Smooth muscle cell (in vitro differentiated cells): Measurements from ENCODE around the gene SLC35G6. TPM values are rescaled to one million over a fixed set of nuclear protein-coding genes. Genes with fewer than 3 reads are reported as not detected.

Source experiments
- DNase-seq: peaks from one replicate; lab custom pipeline; 2025; ENCODE audit not compliant: unreplicated experiment; lab: John Stamatoyannopoulos, UW
- H2AFZ ChIP-seq: fragments of 200-600 bp; sonication (generic); 2 replicates; pipeline ENCODE4 v1.6.0; 2016; ENCODE audit warnings: antibody characterized with exemption, low read depth, mild to moderate bottlenecking
- H3F3A ChIP-seq: fragments of 200-600 bp; sonication (generic); 2 replicates; pipeline ENCODE4 v1.6.0; 2017; ENCODE audit warnings: antibody characterized with exemption, low read depth
- H3K27ac ChIP-seq: fragments of 200-600 bp; sonication (generic); 2 replicates; pipeline ENCODE4 v1.5.1; 2016; ENCODE audit warnings: low read depth, mild to moderate bottlenecking
- H3K27me3 ChIP-seq: fragments of 200-600 bp; sonication (generic); 2 replicates; pipeline ENCODE4 v1.6.1; 2016; ENCODE audit warnings: low read depth, mild to moderate bottlenecking
- H3K36me3 ChIP-seq: fragments of 200-600 bp; sonication (generic); 2 replicates; pipeline ENCODE4 v1.5.1; 2016; ENCODE audit warnings: low read depth
- H3K4me1 ChIP-seq: fragments of 200-600 bp; sonication (generic); 2 replicates; pipeline ENCODE4 v1.5.1; 2016; ENCODE audit warnings: low read depth
- H3K4me2 ChIP-seq: fragments of 200-600 bp; sonication (generic); 2 replicates; pipeline ENCODE4 v1.6.0; 2016; ENCODE audit warnings: mild to moderate bottlenecking
- H3K4me3 ChIP-seq: fragments of 200-600 bp; sonication (generic); 2 replicates; pipeline ENCODE4 v1.5.1; 2016; ENCODE audit warnings: mild to moderate bottlenecking
- H3K79me2 ChIP-seq: fragments of 200-600 bp; sonication (generic); 2 replicates; pipeline ENCODE4 v1.6.0; 2016; ENCODE audit warnings: low read depth, mild to moderate bottlenecking
- H3K9ac ChIP-seq: fragments of 200-600 bp; sonication (generic); 2 replicates; pipeline ENCODE4 v1.6.0; 2016; ENCODE audit warnings: low read depth
- H3K9me3 ChIP-seq: fragments of 200-600 bp; sonication (generic); replicated peaks from 2 replicates; pipeline ENCODE4 v1.5.1; 2016; ENCODE audit warnings: low read depth
- H4K20me1 ChIP-seq: fragments of 200-600 bp; sonication (generic); 2 replicates; pipeline ENCODE4 v1.6.0; 2016; ENCODE audit warnings: low read depth
- WGBS: methylation state at CpG from one replicate; pipeline ENCODE4 v1.1.7; 2016; ENCODE audit warnings: low lambda C conversion rate; 5-methylcytosine and 5-hydroxymethylcytosine counted together
- polyA plus RNA-seq: library from polyadenylated mRNA; unstranded; fragments of >200 nt; fragmentation: Nextera tagmentation; extraction: Ambion mirVana; gene quantifications from 2 replicates; pipeline ENCODE4 v1.2.1, GENCODE V29; 2016
- total RNA-seq: library from RNA; depleted of rRNA; stranded (reverse); fragments of >200 nt; gene quantifications from 2 replicates; pipeline ENCODE4 v1.2.3, GENCODE V29; 2014
- TF ChIP-seq, protein P1 (sequence below): fragments of 200-600 bp; sonication (generic); IDR thresholded peaks from 2 replicates; pipeline ENCODE4 v1.5.1; 2017; ENCODE audit warnings: borderline replicate concordance, mild to moderate bottlenecking, antibody characterized with exemption; ENCODE audit not compliant: insufficient read depth, poor library complexity, severe bottlenecking

Gene SLC35G6
- total and polyA plus RNA-seq, 2 experiments from 2014 or later: not detected

DNA sequence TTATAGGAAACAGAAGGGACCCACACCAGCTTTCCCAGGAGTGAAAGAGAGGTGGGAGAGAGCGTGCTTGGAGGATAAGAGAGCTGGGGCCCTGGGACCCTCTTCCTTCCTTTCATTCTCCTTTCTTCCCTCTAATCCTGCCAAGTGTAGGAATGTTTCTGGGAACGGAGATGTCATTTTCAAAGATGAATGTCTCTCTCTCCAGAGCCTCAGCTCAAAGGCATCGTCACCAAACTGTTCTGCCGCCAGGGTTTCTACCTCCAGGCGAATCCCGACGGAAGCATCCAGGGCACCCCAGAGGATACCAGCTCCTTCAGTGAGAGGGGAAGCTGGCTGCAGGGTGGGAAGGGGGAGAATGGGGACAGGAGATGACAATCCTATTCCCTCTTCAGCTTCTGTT is 40.0 kb upstream of the SLC35G6 start:
- H3K9ac ChIP-seq: no peak overlapping the region
- peak overlapping the region; percentile 88 for H3K4me2 ChIP-seq
- H2AFZ ChIP-seq: no peak overlapping the region
- H3K4me3 ChIP-seq: no peak overlapping the region
- H4K20me1 ChIP-seq: peaks cover 12% of the 10 kb centered on the region
- no peak overlapping the region for H3K27ac ChIP-seq
- TF ChIP-seq, protein P1, sequence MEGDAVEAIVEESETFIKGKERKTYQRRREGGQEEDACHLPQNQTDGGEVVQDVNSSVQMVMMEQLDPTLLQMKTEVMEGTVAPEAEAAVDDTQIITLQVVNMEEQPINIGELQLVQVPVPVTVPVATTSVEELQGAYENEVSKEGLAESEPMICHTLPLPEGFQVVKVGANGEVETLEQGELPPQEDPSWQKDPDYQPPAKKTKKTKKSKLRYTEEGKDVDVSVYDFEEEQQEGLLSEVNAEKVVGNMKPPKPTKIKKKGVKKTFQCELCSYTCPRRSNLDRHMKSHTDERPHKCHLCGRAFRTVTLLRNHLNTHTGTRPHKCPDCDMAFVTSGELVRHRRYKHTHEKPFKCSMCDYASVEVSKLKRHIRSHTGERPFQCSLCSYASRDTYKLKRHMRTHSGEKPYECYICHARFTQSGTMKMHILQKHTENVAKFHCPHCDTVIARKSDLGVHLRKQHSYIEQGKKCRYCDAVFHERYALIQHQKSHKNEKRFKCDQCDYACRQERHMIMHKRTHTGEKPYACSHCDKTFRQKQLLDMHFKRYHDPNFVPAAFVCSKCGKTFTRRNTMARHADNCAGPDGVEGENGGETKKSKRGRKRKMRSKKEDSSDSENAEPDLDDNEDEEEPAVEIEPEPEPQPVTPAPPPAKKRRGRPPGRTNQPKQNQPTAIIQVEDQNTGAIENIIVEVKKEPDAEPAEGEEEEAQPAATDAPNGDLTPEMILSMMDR: no peak
- DNase-seq: no peak
- no peaks in the 10 kb centered on the region for H3K79me2 ChIP-seq
- no peaks in the 10 kb centered on the region for H3K36me3 ChIP-seq
- peaks cover 16% of the 10 kb centered on the region for H3F3A ChIP-seq
- H3K4me1 ChIP-seq: peaks cover 27% of the 10 kb centered on the region
- H3K9me3 ChIP-seq: no peaks in the 10 kb centered on the region
- peaks cover 3% of the 10 kb centered on the region for H3K27me3 ChIP-seq
- WGBS: 54% methylated on average over 7 of the region's 7 CpGs

DNA sequence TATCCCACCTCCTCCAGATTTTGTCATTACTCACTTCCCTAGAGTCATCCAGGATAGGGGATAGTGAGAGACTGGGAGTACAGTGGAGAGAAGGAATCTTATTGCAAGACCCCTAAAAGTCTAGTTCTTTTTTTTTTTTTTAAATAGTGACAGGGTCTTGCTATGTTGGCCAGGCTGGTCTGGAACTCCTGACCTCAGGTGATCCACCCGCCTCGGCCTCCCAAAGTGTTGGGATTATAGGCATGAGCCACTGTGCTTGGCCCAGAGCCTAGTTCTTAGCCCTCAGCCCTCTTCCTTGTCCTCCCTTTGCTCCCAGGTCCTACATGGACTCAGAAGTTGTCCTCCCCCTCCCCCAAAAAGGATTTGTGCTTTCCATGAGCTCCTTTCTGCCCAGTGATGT is 39.1 kb upstream of the SLC35G6 start:
- no peak for DNase-seq
- Histone ChIP-seq H4K20me1 (peaks cover 12% of the 10 kb centered on the region), H3K27me3 (peaks cover 3% of the 10 kb centered on the region), H3K4me1 (peaks cover 27% of the 10 kb centered on the region), H3K27ac (no peak overlapping the region), H3K4me2 (no peak overlapping the region), H3K9me3 (no peaks in the 10 kb centered on the region), H3K79me2 (no peaks in the 10 kb centered on the region), H3K4me3 (no peak overlapping the region), H3F3A (peaks cover 16% of the 10 kb centered on the region), H2AFZ (no peak overlapping the region), H3K9ac (no peak overlapping the region), H3K36me3 (no peaks in the 10 kb centered on the region)
- 91% methylated on average over 2 of the region's 2 CpGs for WGBS
- TF ChIP-seq, protein P1: no peak

DNA sequence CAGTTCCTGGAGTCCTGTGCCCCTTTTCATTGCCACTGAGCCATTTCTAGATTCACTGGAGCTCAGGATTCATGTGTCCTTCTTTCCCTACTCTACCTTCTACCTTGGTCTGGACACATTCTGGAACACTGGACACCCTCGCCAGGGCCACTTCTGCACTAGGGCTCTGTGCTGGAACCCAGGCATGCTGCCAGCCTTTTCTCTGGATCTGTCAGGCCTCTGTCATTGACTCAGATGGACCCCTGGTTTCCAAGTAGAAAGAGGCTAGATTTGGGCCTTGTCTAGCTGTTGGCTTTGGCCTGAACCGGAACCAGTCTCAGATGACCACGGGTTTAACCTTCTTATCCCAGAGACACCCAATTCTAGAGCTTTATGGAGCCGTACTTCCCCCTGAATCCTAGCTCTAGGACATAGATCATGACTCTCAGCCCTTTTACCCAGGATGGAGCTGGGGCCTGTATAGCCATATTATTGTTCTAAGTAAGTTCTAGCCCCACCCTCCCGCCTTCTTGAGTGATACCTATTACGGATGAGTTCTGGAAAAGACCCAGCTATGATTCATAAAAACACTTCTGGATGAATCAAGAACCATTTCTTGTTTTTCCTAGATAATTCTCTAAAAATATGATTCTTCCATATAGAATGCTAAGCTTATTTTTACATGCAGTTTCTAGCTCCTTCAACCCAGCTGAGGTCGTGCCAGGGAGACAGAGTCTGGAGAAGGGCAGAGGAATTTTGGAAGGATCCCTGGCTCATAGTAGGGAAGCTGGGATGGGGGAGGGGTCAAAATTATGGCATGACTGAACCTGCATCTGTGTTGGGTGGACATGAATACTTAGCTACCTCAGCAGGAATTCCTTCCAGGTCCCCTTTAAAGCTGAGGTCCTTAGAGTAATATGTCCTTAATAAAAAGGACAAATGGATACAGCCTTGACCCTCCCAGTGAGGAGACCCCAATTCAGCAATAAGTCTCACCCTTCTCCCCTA is 37.5 kb upstream of the SLC35G6 start:
- WGBS: 76% methylated on average over 7 of the region's 7 CpGs
- H3K79me2 ChIP-seq: no peaks in the 10 kb centered on the region
- H4K20me1 ChIP-seq: peaks cover 12% of the 10 kb centered on the region
- H3K4me1 ChIP-seq: peaks cover 16% of the 10 kb centered on the region
- no peak overlapping the region for H2AFZ ChIP-seq
- H3F3A ChIP-seq: peaks cover 16% of the 10 kb centered on the region
- H3K9ac ChIP-seq: no peak overlapping the region
- peaks cover 3% of the 10 kb centered on the region for H3K27me3 ChIP-seq
- no peak overlapping the region for H3K27ac ChIP-seq
- H3K4me2 ChIP-seq: no peak overlapping the region
- TF ChIP-seq, protein P1: no peak
- H3K4me3 ChIP-seq: no peak overlapping the region
- no peaks in the 10 kb centered on the region for H3K9me3 ChIP-seq
- DNase-seq: no peak
- no peaks in the 10 kb centered on the region for H3K36me3 ChIP-seq
